HEK293 (cell line): ENCODE measurements around the gene C11orf54.

Experiments used
- CTCF ChIA-PET: fragments of 350-600 bp; formaldehyde crosslinking; extraction: SDS; loops from one replicate; lab custom pipeline; 2021; ENCODE audit warnings: antibody characterized with exemption; lab: Yijun Ruan, JAX
- POLR2A ChIA-PET: fragments of 300-600 bp; formaldehyde crosslinking; extraction: SDS; loops from one replicate; lab custom pipeline; 2020; ENCODE audit warnings: antibody characterized with exemption, inconsistent platforms; lab: Yijun Ruan, JAX
- H3K27ac ChIP-seq: fragments of 200-500 bp; sonication (Bioruptor generic); 2 replicates; pipeline ENCODE4 v1.5.1; 2014; ENCODE audit warnings: low read depth, low read length, control low read depth, inconsistent platforms; ENCODE audit errors: extremely low read depth
- H3K36me3 ChIP-seq, 2 experiments: fragments of 200-500 bp in 1 of 2; sonication (Bioruptor generic) in 1 of 2; 1 replicate in 1 of 2; 2 replicates in 1 of 2; pipeline ENCODE4 v1.5.1; 2014 to 2017; ENCODE audit warnings: inconsistent platforms in 2 of 2, low read length in 2 of 2; ENCODE audit not compliant: control insufficient read depth in 2 of 2, insufficient read depth in 1 of 2
- H3K4me1 ChIP-seq: fragments of 200-500 bp; sonication (Bioruptor generic); 2 replicates; pipeline ENCODE4 v1.5.1; 2014; ENCODE audit warnings: mild to moderate bottlenecking, low read length, inconsistent platforms; ENCODE audit not compliant: control insufficient read depth, insufficient read depth
- H3K4me3 ChIP-seq: 2 replicates; pipeline ENCODE4 v1.5.1; 2011; ENCODE audit warnings: low read depth, mild to moderate bottlenecking, control low read depth, low read length, moderate library complexity
- H3K9me3 ChIP-seq: fragments of 200-500 bp; sonication (Bioruptor generic); 2 replicates; pipeline ENCODE4 v1.5.1; 2014; ENCODE audit warnings: low read depth, low read length, inconsistent platforms; ENCODE audit not compliant: control insufficient read depth, insufficient read depth
- KLF9 ChIP-seq: fragments of 450-650 bp; formaldehyde crosslinking; IDR thresholded peaks from 2 replicates; pipeline ENCODE4 v1.5.1; 2016; ENCODE audit warnings: missing biosample characterization, missing genetic modification characterization, low read depth
- MZF1 ChIP-seq: fragments of 450-650 bp; formaldehyde crosslinking; IDR thresholded peaks from 2 replicates; pipeline ENCODE4 v1.5.1; 2017; ENCODE audit warnings: missing biosample characterization, missing genetic modification characterization, borderline replicate concordance
- RBAK ChIP-seq: fragments of 450-650 bp; formaldehyde crosslinking; IDR thresholded peaks from 2 replicates; pipeline ENCODE4 v1.5.1; 2016; ENCODE audit warnings: missing biosample characterization, missing genetic modification characterization
- ZEB2 ChIP-seq: fragments of 450-650 bp; formaldehyde crosslinking; IDR thresholded peaks from 2 replicates; pipeline ENCODE4 v1.5.1; 2016; ENCODE audit warnings: missing biosample characterization, missing genetic modification characterization
- ZNF140 ChIP-seq: fragments of 450-650 bp; formaldehyde crosslinking; IDR thresholded peaks from 2 replicates; pipeline ENCODE4 v1.5.1; 2016; ENCODE audit warnings: missing biosample characterization, missing genetic modification characterization
- ZNF23 ChIP-seq: fragments of 450-650 bp; formaldehyde crosslinking; IDR thresholded peaks from 2 replicates; pipeline ENCODE4 v1.5.1; 2016; ENCODE audit warnings: missing biosample characterization, missing genetic modification characterization, borderline replicate concordance
- ZNF510 ChIP-seq: fragments of 450-650 bp; formaldehyde crosslinking; IDR thresholded peaks from 2 replicates; pipeline ENCODE4 v1.5.1; 2018; ENCODE audit warnings: mild to moderate bottlenecking, missing genetic modification characterization, missing biosample characterization; ENCODE audit not compliant: insufficient replicate concordance
- ZNF560 ChIP-seq: fragments of 450-650 bp; formaldehyde crosslinking; IDR thresholded peaks from 2 replicates; pipeline ENCODE4 v1.5.1; 2017; ENCODE audit warnings: missing biosample characterization, missing genetic modification characterization, borderline replicate concordance
- ZNF561 ChIP-seq: fragments of 450-650 bp; IDR thresholded peaks from 2 replicates; pipeline ENCODE4 v1.5.1; 2018; ENCODE audit warnings: missing biosample characterization, missing genetic modification characterization, borderline replicate concordance
- ZNF747 ChIP-seq: fragments of 450-650 bp; formaldehyde crosslinking; IDR thresholded peaks from 2 replicates; pipeline ENCODE4 v1.5.1; 2016; ENCODE audit warnings: missing biosample characterization, missing genetic modification characterization
- ZNF830 ChIP-seq: fragments of 450-650 bp; IDR thresholded peaks from 2 replicates; pipeline ENCODE4 v1.5.0; 2018; ENCODE audit warnings: missing biosample characterization, missing genetic modification characterization, low read depth, mild to moderate bottlenecking, moderate library complexity
- ZSCAN16 ChIP-seq: fragments of 450-650 bp; formaldehyde crosslinking; IDR thresholded peaks from 2 replicates; pipeline ENCODE4 v1.5.1; 2016; ENCODE audit warnings: missing biosample characterization, missing genetic modification characterization
- TF ChIP-seq, protein P1 (sequence below): fragments of 450-650 bp; formaldehyde crosslinking; IDR thresholded peaks from 2 replicates; pipeline ENCODE4 v1.5.1; 2016; ENCODE audit warnings: missing biosample characterization, missing genetic modification characterization
- TF ChIP-seq, protein P2 (sequence below): sonication (generic); formaldehyde crosslinking; IDR thresholded peaks from 2 replicates; pipeline ENCODE4 v1.8.1; 2022; ENCODE audit warnings: mild to moderate bottlenecking, moderate library complexity, missing genetic modification reagents
- TF ChIP-seq, protein P3 (sequence below): fragments of 450-650 bp; formaldehyde crosslinking; IDR thresholded peaks from 2 replicates; pipeline ENCODE4 v1.5.1; 2017; ENCODE audit warnings: missing biosample characterization, missing genetic modification characterization
- TF ChIP-seq, protein P4 (sequence below): fragments of 450-650 bp; formaldehyde crosslinking; conservative IDR thresholded peaks from 2 replicates; pipeline ENCODE4 v1.5.1; 2016; ENCODE audit warnings: low read depth, missing biosample characterization, missing genetic modification characterization
- TF ChIP-seq, protein P5 (sequence below): fragments of 450-650 bp; formaldehyde crosslinking; conservative IDR thresholded peaks from 2 replicates; pipeline ENCODE4 v1.5.1; 2016; ENCODE audit warnings: low read depth, missing biosample characterization, missing genetic modification characterization

C11orf54 gene

DNA sequence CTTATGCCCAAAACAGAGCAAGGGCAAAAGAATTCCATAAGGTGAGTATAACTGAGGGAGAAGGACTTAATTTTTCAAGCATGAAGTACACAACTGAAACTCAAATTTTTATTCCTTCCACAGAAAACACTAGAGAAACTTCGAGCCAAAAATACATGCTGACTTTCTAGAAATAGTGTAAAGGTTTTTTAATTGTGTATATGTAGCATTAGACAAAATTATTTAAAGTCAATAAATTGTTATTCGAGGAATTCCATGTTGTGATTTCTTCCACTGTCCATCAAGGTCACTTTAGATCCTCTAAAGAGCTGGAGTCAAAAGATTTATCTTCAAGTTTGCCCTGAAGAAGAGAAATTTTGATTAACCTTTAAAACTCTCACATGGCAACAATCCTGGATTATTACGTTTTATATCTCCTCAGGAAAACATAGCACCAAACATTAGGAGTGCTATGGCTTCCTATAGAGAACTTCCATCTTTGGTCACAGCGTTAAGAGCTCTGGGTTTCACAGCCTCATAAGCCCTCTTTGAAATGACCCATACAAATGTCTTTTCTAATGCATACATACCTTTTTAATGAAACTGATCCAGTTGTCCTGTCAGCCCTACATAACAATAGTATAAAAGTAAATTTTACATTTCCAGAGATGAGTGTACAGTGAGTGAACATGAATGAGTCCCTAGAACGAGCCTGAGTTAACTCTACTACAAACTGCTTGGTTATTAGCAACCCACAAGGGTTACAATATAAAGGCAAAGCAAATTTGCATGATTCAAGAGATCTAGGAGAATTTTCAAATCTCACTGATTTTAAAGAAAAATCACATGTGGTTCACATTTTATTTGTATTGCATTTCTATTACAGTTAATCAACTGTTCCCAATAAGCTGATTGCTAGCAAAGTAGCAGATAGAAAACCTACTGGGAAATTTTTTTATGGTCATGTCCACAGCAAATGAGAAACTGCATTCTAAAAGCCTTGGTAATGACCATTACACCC lies 11.1 kb upstream of the C11orf54 start:
- ChIA-PET POLR2A (interaction anchor here (2.1 to 5.3 kb wide), 2 partner anchors 10 to 54 kb away, joined by 6 to 48 read pairs; partner anchors contain the start of genes C11orf54, MED17 and TAF1D), CTCF (interaction anchor here (0.6 kb wide), 1 partner anchor 187 kb away, joined by 3 read pairs; the partner anchor contains the start of gene SMCO4)
- Histone ChIP-seq H3K4me3 (no peak overlapping the region), H3K27ac (no peak overlapping the region), H3K9me3 (no peaks in the 10 kb centered on the region), H3K36me3 (peaks cover 24 to 100% of the 10 kb centered on the region in 2 experiments), H3K4me1 (no peaks in the 10 kb centered on the region)
- TF ChIP-seq KLF9 (tag by site-specific recombination): no peak

DNA sequence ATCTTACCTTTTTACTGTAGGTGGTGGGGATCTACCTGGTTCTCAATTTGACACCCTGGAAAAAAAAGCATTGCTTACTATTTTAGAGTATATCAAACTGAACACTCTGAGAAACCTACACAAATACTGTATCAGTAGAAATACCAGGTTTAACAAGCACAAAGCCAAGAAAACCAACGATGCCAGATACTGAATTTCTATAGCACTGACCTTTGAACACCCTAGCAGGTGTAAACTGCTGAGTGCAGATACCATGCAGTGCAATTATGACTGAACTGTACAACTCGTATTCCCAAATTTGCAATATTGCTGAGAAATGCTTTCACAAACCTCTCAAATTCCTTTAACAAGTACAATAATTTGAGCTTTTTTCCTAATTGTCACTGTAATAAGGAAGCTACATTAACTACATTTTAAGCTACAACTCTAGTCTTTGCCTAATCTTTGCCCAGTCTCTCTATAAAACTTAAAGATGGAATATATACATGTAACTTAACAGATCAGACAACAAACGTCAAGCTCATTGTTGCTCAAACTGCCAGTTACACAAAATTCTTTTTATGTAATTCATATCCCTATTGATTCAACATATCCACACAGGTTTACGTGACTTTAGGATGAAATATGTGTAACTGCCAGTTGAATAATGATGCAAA lies 9.1 kb upstream of the C11orf54 start:
- Histone ChIP-seq H3K36me3 (peaks cover 26 to 100% of the 10 kb centered on the region in 2 experiments), H3K9me3 (no peaks in the 10 kb centered on the region), H3K4me3 (no peak overlapping the region), H3K4me1 (no peaks in the 10 kb centered on the region), H3K27ac (no peak overlapping the region)
- ChIA-PET CTCF (interaction anchor here (0.5 to 1.1 kb wide), 2 partner anchors 204 to 498 kb away, joined by 3 read pairs; no protein-coding TSS in a partner anchor), POLR2A (interaction anchor here (0.6 to 5.3 kb wide), 2 partner anchors 8 to 493 kb away, joined by 3 to 48 read pairs; partner anchors contain the start of genes C11orf54 and TAF1D)
- TF ChIP-seq MZF1 (no peak), RBAK (tag by site-specific recombination) (no peak), ZNF560 (tag by site-specific recombination) (no peak), ZNF23 (tag by site-specific recombination) (no peak), ZNF830 (tag by site-specific recombination) (no peak), ZNF140 (tag by site-specific recombination) (no peak), ZNF510 (no peak), ZSCAN16 (no peak), ZNF561 (no peak), ZNF747 (tag by site-specific recombination) (no peak), ZEB2 (no peak)
- TF ChIP-seq, protein P1, sequence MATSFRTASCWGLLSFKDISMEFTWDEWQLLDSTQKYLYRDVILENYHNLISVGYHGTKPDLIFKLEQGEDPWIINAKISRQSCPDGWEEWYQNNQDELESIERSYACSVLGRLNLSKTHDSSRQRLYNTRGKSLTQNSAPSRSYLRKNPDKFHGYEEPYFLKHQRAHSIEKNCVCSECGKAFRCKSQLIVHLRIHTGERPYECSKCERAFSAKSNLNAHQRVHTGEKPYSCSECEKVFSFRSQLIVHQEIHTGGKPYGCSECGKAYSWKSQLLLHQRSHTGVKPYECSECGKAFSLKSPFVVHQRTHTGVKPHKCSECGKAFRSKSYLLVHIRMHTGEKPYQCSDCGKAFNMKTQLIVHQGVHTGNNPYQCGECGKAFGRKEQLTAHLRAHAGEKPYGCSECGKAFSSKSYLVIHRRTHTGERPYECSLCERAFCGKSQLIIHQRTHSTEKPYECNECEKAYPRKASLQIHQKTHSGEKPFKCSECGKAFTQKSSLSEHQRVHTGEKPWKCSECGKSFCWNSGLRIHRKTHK (tag by site-specific recombination): no peak
- TF ChIP-seq, protein P2, sequence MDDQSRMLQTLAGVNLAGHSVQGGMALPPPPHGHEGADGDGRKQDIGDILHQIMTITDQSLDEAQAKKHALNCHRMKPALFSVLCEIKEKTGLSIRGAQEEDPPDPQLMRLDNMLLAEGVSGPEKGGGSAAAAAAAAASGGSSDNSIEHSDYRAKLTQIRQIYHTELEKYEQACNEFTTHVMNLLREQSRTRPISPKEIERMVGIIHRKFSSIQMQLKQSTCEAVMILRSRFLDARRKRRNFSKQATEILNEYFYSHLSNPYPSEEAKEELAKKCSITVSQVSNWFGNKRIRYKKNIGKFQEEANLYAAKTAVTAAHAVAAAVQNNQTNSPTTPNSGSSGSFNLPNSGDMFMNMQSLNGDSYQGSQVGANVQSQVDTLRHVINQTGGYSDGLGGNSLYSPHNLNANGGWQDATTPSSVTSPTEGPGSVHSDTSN (CRISPR knock-in tag): no peak
- TF ChIP-seq, protein P3, sequence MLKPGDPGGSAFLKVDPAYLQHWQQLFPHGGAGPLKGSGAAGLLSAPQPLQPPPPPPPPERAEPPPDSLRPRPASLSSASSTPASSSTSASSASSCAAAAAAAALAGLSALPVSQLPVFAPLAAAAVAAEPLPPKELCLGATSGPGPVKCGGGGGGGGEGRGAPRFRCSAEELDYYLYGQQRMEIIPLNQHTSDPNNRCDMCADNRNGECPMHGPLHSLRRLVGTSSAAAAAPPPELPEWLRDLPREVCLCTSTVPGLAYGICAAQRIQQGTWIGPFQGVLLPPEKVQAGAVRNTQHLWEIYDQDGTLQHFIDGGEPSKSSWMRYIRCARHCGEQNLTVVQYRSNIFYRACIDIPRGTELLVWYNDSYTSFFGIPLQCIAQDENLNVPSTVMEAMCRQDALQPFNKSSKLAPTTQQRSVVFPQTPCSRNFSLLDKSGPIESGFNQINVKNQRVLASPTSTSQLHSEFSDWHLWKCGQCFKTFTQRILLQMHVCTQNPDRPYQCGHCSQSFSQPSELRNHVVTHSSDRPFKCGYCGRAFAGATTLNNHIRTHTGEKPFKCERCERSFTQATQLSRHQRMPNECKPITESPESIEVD (tag by site-specific recombination): no peak
- TF ChIP-seq, protein P4, sequence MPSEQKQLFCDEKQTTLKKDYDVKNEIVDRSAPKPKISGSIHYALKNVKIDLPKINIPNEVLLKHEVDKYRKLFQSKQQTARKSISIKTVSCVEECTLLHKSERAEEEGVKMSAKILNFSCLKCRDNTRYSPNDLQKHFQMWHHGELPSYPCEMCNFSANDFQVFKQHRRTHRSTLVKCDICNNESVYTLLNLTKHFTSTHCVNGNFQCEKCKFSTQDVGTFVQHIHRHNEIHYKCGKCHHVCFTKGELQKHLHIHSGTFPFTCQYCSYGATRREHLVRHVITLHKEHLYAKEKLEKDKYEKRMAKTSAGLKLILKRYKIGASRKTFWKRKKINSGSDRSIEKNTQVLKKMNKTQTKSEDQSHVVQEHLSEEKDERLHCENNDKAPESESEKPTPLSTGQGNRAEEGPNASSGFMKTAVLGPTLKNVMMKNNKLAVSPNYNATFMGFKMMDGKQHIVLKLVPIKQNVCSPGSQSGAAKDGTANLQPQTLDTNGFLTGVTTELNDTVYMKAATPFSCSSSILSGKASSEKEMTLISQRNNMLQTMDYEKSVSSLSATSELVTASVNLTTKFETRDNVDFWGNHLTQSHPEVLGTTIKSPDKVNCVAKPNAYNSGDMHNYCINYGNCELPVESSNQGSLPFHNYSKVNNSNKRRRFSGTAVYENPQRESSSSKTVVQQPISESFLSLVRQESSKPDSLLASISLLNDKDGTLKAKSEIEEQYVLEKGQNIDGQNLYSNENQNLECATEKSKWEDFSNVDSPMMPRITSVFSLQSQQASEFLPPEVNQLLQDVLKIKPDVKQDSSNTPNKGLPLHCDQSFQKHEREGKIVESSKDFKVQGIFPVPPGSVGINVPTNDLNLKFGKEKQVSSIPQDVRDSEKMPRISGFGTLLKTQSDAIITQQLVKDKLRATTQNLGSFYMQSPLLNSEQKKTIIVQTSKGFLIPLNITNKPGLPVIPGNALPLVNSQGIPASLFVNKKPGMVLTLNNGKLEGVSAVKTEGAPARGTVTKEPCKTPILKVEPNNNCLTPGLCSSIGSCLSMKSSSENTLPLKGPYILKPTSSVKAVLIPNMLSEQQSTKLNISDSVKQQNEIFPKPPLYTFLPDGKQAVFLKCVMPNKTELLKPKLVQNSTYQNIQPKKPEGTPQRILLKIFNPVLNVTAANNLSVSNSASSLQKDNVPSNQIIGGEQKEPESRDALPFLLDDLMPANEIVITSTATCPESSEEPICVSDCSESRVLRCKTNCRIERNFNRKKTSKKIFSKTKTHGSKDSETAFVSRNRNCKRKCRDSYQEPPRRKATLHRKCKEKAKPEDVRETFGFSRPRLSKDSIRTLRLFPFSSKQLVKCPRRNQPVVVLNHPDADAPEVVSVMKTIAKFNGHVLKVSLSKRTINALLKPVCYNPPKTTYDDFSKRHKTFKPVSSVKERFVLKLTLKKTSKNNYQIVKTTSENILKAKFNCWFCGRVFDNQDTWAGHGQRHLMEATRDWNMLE (tag by site-specific recombination): no peak
- TF ChIP-seq, protein P5, sequence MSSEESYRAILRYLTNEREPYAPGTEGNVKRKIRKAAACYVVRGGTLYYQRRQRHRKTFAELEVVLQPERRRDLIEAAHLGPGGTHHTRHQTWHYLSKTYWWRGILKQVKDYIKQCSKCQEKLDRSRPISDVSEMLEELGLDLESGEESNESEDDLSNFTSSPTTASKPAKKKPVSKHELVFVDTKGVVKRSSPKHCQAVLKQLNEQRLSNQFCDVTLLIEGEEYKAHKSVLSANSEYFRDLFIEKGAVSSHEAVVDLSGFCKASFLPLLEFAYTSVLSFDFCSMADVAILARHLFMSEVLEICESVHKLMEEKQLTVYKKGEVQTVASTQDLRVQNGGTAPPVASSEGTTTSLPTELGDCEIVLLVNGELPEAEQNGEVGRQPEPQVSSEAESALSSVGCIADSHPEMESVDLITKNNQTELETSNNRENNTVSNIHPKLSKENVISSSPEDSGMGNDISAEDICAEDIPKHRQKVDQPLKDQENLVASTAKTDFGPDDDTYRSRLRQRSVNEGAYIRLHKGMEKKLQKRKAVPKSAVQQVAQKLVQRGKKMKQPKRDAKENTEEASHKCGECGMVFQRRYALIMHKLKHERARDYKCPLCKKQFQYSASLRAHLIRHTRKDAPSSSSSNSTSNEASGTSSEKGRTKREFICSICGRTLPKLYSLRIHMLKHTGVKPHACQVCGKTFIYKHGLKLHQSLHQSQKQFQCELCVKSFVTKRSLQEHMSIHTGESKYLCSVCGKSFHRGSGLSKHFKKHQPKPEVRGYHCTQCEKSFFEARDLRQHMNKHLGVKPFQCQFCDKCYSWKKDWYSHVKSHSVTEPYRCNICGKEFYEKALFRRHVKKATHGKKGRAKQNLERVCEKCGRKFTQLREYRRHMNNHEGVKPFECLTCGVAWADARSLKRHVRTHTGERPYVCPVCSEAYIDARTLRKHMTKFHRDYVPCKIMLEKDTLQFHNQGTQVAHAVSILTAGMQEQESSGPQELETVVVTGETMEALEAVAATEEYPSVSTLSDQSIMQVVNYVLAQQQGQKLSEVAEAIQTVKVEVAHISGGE (tag by site-specific recombination): no peak
